ENCODE measurements around the gene PPT1.
A peak's percentile ranks its signal among the peaks of the same experiment; 100 is the strongest.

- TF ChIP-seq POLR2A (IDR thresholded peaks at IDR 0.05) = no peak
- no peak for TF ChIP-seq CTCF (IDR thresholded peaks at IDR 0.05)
- TF ChIP-seq POLR2AphosphoS5 (IDR thresholded peaks at IDR 0.05) = peak; percentile 61
Observed at GRCh38 chr1:40076895-40077312, 20.1 kb downstream of the PPT1 start.

Data from gastroesophageal sphincter (tissue), 3 donors.